Measurements from ENCODE around the gene CFAP46. TPM values are rescaled to one million over a fixed set of nuclear protein-coding genes. Genes with fewer than 3 reads are reported as not detected.

Gene CFAP46
- polyA plus RNA-seq, 1 donor from 2014 or later: 2.6 TPM

DNA sequence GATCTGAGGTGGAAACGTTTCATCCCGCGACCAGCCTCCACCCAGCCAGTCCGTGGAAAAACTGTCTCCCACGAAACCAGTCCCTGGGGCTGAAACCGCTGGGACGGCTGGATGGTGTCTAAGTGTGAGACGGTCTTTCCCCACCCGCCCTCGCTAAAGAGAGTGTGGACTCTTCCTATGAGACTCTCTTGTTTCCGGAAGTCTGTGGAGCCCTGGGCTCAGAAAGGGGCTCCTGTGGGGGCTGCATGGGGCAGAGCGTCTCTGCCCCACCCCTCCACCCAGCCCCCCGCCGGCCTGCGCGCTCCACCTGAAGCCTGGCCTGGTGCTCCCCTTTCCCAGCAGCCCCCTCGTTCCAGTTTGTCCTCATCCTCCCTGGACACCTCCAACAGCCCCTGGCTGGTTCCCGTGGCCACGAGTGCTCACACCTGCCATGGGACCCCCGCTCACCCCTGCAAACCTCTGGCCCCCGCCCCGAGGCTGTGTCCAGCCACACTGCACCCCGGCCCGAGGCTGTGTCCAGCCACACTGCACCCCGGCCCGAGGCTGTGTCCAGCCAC lies 28.7 kb downstream of the CFAP46 start:
- H3K4me2 ChIP-seq (ENCODE audit: low read length): no peak overlapping the region
- H3K9me2 ChIP-seq (ENCODE audit: insufficient read depth, low read length): no peaks in the 10 kb centered on the region
- no peak overlapping the region for H2AFZ ChIP-seq (ENCODE audit: low read depth, low read length)
- H3K9me3 ChIP-seq (ENCODE audit: low read length): no peaks in the 10 kb centered on the region
- H3K4me3 ChIP-seq (ENCODE audit: low read length): no peak overlapping the region
- no peak for TF ChIP-seq RAD21 (conservative IDR thresholded peaks at IDR 0.05)
- TF ChIP-seq, protein P1, sequence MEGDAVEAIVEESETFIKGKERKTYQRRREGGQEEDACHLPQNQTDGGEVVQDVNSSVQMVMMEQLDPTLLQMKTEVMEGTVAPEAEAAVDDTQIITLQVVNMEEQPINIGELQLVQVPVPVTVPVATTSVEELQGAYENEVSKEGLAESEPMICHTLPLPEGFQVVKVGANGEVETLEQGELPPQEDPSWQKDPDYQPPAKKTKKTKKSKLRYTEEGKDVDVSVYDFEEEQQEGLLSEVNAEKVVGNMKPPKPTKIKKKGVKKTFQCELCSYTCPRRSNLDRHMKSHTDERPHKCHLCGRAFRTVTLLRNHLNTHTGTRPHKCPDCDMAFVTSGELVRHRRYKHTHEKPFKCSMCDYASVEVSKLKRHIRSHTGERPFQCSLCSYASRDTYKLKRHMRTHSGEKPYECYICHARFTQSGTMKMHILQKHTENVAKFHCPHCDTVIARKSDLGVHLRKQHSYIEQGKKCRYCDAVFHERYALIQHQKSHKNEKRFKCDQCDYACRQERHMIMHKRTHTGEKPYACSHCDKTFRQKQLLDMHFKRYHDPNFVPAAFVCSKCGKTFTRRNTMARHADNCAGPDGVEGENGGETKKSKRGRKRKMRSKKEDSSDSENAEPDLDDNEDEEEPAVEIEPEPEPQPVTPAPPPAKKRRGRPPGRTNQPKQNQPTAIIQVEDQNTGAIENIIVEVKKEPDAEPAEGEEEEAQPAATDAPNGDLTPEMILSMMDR (IDR thresholded peaks at IDR 0.05; ENCODE audit: poor library complexity, severe bottlenecking): no peak
- TF ChIP-seq POLR2AphosphoS5 (IDR thresholded peaks at IDR 0.05): no peak
- TF ChIP-seq EP300 (conservative IDR thresholded peaks at IDR 0.05; ENCODE audit: poor library complexity, severe bottlenecking): no peak
- TF ChIP-seq MXI1 (conservative IDR thresholded peaks at IDR 0.05; ENCODE audit: poor library complexity, severe bottlenecking): no peak
- TF ChIP-seq, protein P2, sequence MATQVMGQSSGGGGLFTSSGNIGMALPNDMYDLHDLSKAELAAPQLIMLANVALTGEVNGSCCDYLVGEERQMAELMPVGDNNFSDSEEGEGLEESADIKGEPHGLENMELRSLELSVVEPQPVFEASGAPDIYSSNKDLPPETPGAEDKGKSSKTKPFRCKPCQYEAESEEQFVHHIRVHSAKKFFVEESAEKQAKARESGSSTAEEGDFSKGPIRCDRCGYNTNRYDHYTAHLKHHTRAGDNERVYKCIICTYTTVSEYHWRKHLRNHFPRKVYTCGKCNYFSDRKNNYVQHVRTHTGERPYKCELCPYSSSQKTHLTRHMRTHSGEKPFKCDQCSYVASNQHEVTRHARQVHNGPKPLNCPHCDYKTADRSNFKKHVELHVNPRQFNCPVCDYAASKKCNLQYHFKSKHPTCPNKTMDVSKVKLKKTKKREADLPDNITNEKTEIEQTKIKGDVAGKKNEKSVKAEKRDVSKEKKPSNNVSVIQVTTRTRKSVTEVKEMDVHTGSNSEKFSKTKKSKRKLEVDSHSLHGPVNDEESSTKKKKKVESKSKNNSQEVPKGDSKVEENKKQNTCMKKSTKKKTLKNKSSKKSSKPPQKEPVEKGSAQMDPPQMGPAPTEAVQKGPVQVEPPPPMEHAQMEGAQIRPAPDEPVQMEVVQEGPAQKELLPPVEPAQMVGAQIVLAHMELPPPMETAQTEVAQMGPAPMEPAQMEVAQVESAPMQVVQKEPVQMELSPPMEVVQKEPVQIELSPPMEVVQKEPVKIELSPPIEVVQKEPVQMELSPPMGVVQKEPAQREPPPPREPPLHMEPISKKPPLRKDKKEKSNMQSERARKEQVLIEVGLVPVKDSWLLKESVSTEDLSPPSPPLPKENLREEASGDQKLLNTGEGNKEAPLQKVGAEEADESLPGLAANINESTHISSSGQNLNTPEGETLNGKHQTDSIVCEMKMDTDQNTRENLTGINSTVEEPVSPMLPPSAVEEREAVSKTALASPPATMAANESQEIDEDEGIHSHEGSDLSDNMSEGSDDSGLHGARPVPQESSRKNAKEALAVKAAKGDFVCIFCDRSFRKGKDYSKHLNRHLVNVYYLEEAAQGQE (IDR thresholded peaks at IDR 0.05; ENCODE audit: borderline replicate concordance): no peak
- no peak for TF ChIP-seq SMC3 (conservative IDR thresholded peaks at IDR 0.05; ENCODE audit: poor library complexity)
- no peak for TF ChIP-seq TAF1 (IDR thresholded peaks at IDR 0.05; ENCODE audit: low read depth)
- no peaks in the 10 kb centered on the region for H3F3A ChIP-seq (ENCODE audit: insufficient read depth, low read length, poor library complexity, severe bottlenecking)
- no peaks in the 10 kb centered on the region for H3K79me2 ChIP-seq (replicated peaks; ENCODE audit: insufficient read depth, low read length)
- H3K27ac ChIP-seq (ENCODE audit: low read length): no peak overlapping the region
- H4K20me1 ChIP-seq (ENCODE audit: insufficient read depth): no peaks in the 10 kb centered on the region
- no peak overlapping the region for H3K9ac ChIP-seq (ENCODE audit: low read length)
- no peaks in the 10 kb centered on the region for H3K27me3 ChIP-seq (ENCODE audit: insufficient read depth, low read depth, low read length)
- no peaks in the 10 kb centered on the region for H3K36me3 ChIP-seq (ENCODE audit: insufficient read depth, low read length)

DNA sequence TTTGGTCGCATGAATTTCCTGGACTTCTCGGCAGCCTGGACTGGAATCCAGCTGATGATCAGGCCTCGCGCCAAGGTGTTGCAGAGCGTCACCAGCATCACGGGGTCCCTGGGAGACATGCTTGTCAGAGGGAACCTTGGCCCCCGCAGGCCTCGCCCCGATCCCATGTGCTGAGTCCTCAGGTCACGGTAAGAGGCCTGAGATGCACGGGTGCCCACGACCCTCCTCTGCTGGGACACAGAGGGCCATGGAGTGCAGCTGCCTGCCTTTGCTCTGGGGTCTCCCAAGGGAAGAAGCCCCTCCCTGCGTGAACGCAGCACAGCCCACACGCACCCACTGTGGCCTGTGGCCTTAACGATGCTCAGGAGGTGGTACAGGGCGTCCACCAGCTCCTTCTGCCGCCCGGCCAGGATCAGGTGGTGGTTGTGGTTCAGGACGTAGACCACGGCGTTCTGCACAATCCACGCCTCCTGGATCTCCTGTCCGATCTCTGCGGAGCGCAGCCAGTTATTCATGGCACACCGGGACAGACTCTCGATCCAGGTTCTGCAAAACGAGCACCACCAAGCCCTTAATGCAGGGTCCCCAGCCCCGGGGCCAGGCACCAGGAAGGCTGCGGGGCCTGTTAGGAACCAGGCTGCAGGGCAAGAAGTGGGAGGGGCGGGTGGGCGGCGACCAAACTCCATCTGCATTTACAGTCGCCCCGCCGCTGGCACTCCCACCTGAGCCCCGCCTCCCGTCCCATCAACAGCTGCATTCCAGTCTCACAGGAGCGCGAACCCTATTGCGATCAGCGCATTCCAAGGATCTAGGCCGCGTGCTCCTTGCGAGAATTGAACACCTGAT lies 29.4 kb downstream of the CFAP46 start:
- Histone ChIP-seq H3K9ac (ENCODE audit: low read length) (no peak overlapping the region), H4K20me1 (ENCODE audit: insufficient read depth) (no peaks in the 10 kb centered on the region), H3K27ac (ENCODE audit: low read length) (no peak overlapping the region), H3K4me2 (ENCODE audit: low read length) (no peak overlapping the region), H2AFZ (ENCODE audit: low read depth, low read length) (no peak overlapping the region), H3K9me3 (ENCODE audit: low read length) (no peaks in the 10 kb centered on the region), H3K79me2 (replicated peaks; ENCODE audit: insufficient read depth, low read length) (no peaks in the 10 kb centered on the region), H3K9me2 (ENCODE audit: insufficient read depth, low read length) (no peaks in the 10 kb centered on the region), H3K4me3 (ENCODE audit: low read length) (no peak overlapping the region), H3K27me3 (ENCODE audit: insufficient read depth, low read depth, low read length) (no peaks in the 10 kb centered on the region), H3F3A (ENCODE audit: insufficient read depth, low read length, poor library complexity, severe bottlenecking) (no peaks in the 10 kb centered on the region), H3K36me3 (ENCODE audit: insufficient read depth, low read length) (no peaks in the 10 kb centered on the region)
- no peak for TF ChIP-seq TAF1 (IDR thresholded peaks at IDR 0.05; ENCODE audit: low read depth)
- TF ChIP-seq, protein P2 (IDR thresholded peaks at IDR 0.05; ENCODE audit: borderline replicate concordance): no peak
- TF ChIP-seq RAD21 (conservative IDR thresholded peaks at IDR 0.05): no peak
- no peak for TF ChIP-seq MXI1 (conservative IDR thresholded peaks at IDR 0.05; ENCODE audit: poor library complexity, severe bottlenecking)
- no peak for TF ChIP-seq EZH2 (IDR thresholded peaks at IDR 0.05; ENCODE audit: borderline replicate concordance, insufficient read depth, low read length, poor library complexity, severe bottlenecking)
- TF ChIP-seq, protein P1 (IDR thresholded peaks at IDR 0.05; ENCODE audit: poor library complexity, severe bottlenecking): no peak
- TF ChIP-seq POLR2AphosphoS5 (IDR thresholded peaks at IDR 0.05): no peak
- TF ChIP-seq EP300 (conservative IDR thresholded peaks at IDR 0.05; ENCODE audit: poor library complexity, severe bottlenecking): no peak
- no peak for TF ChIP-seq SMC3 (conservative IDR thresholded peaks at IDR 0.05; ENCODE audit: poor library complexity)

Measured in neural cell (in vitro differentiated cells).